GM23338 (cell line): ENCODE data around the gene ALG6. TPM values are rescaled to one million over a fixed set of nuclear protein-coding genes. Genes with fewer than 3 reads are reported as not detected.

ENCODE experiments used
- ATAC-seq: fragments of 200-7000 bp; cut with Tn5 transposase; 3 replicates; pipeline ENCODE4 v1.9.1; 2020
- DNase-seq: peaks from one replicate; pipeline ENCODE4 v3.0.0-alpha.2; 2015; ENCODE audit warnings: low spot score
- H2AFZ ChIP-seq: fragments of 200-600 bp; sonication (generic); 2 replicates; pipeline ENCODE4 v1.8.0; 2016; ENCODE audit warnings: antibody characterized with exemption, mild to moderate bottlenecking, moderate library complexity
- H3F3A ChIP-seq: fragments of 200-600 bp; sonication (generic); replicated peaks from 2 replicates; pipeline ENCODE4 v1.8.0; 2017; ENCODE audit warnings: antibody characterized with exemption, mixed run types, low read depth
- H3K27ac ChIP-seq: fragments of 200-600 bp; sonication (generic); 2 replicates; pipeline ENCODE4 v1.6.1; 2016; ENCODE audit warnings: low read depth
- H3K27me3 ChIP-seq: fragments of 200-600 bp; sonication (generic); 2 replicates; pipeline ENCODE4 v1.8.0; 2016; ENCODE audit warnings: mild to moderate bottlenecking, mixed run types, moderate library complexity; ENCODE audit not compliant: insufficient read depth
- H3K36me3 ChIP-seq: fragments of 200-600 bp; sonication (generic); 2 replicates; pipeline ENCODE4 v1.8.0; 2016; ENCODE audit warnings: mild to moderate bottlenecking; ENCODE audit not compliant: insufficient read depth
- H3K4me1 ChIP-seq: fragments of 200-600 bp; sonication (generic); 2 replicates; pipeline ENCODE4 v1.8.0; 2016; ENCODE audit warnings: mild to moderate bottlenecking, moderate library complexity; ENCODE audit not compliant: insufficient read depth
- H3K4me2 ChIP-seq: fragments of 200-600 bp; sonication (generic); 2 replicates; pipeline ENCODE4 v1.7.1; 2017; ENCODE audit warnings: mixed run types
- H3K4me3 ChIP-seq: fragments of 200-600 bp; sonication (generic); 2 replicates; pipeline ENCODE4 v1.6.1; 2016; ENCODE audit warnings: mixed run types
- H3K79me2 ChIP-seq: fragments of 200-600 bp; sonication (generic); replicated peaks from 2 replicates; pipeline ENCODE4 v1.8.0; 2017; ENCODE audit warnings: mild to moderate bottlenecking; ENCODE audit not compliant: insufficient read depth
- H3K9me2 ChIP-seq: fragments of 200-600 bp; sonication (generic); 2 replicates; pipeline ENCODE4 v1.8.0; 2017; ENCODE audit not compliant: insufficient read depth
- H4K20me1 ChIP-seq: fragments of 200-600 bp; sonication (generic); replicated peaks from 2 replicates; pipeline ENCODE4 v1.8.0; 2017; ENCODE audit warnings: mild to moderate bottlenecking; ENCODE audit not compliant: insufficient read depth
- H3K27ac Mint-ChIP-seq: 2 replicates; pipeline ENCODE4 v1.8.0; 2020; ENCODE audit warnings: inconsistent platforms, mild to moderate bottlenecking, moderate library complexity, mixed read lengths
- H3K27me3 Mint-ChIP-seq: 3 replicates; pipeline ENCODE4 v1.8.0; 2022; ENCODE audit warnings: low read depth, mild to moderate bottlenecking, moderate library complexity, mixed read lengths, inconsistent platforms; ENCODE audit not compliant: insufficient read depth, poor library complexity
- H3K36me3 Mint-ChIP-seq: 3 replicates; pipeline ENCODE4 v1.8.0; 2021; ENCODE audit warnings: low read depth, mild to moderate bottlenecking, inconsistent platforms, moderate library complexity, mixed read lengths
- H3K4me1 Mint-ChIP-seq: 3 replicates; pipeline ENCODE4 v1.8.0; 2020; ENCODE audit warnings: mild to moderate bottlenecking, inconsistent platforms, mixed read lengths
- H3K4me3 Mint-ChIP-seq: 3 replicates; pipeline ENCODE4 v1.8.0; 2021; ENCODE audit warnings: moderate library complexity, mild to moderate bottlenecking, inconsistent platforms, mixed read lengths
- H3K9me3 Mint-ChIP-seq: 3 replicates; pipeline ENCODE4 v1.8.0; 2020; ENCODE audit warnings: moderate library complexity, mild to moderate bottlenecking, inconsistent platforms, mixed read lengths
- CREB1 ChIP-seq: fragments of 250-450 bp; sonication (Bioruptor Pico); IDR thresholded peaks from 2 replicates; pipeline ENCODE4 v1.5.0; 2020; ENCODE audit warnings: low read depth, mild to moderate bottlenecking, moderate library complexity
- EZH2 ChIP-seq: fragments of 200-600 bp; sonication (generic); IDR thresholded peaks from one replicate; pipeline ENCODE4 v1.8.0; 2017; ENCODE audit warnings: antibody characterized with exemption, mild to moderate bottlenecking, low read depth; ENCODE audit not compliant: unreplicated experiment
- EZH2phosphoT487 ChIP-seq: fragments of 200-600 bp; sonication (generic); IDR thresholded peaks from one replicate; pipeline ENCODE4 v1.8.1; 2018; ENCODE audit warnings: antibody characterized with exemption; ENCODE audit not compliant: unreplicated experiment
- JUNB ChIP-seq: IDR thresholded peaks from one replicate; pipeline ENCODE4 v1.6.1; 2016; ENCODE audit warnings: antibody characterized with exemption; ENCODE audit not compliant: unreplicated experiment
- NANOG ChIP-seq: IDR thresholded peaks from 2 replicates; pipeline ENCODE4 v1.6.1; 2016; ENCODE audit warnings: antibody characterized with exemption, borderline replicate concordance
- POLR2AphosphoS5 ChIP-seq: IDR thresholded peaks from 2 replicates; pipeline ENCODE4 v1.6.1; 2016; ENCODE audit warnings: antibody characterized with exemption, low read depth
- STAT1 ChIP-seq: IDR thresholded peaks from one replicate; pipeline ENCODE4 v1.6.1; 2016; ENCODE audit warnings: antibody characterized with exemption; ENCODE audit not compliant: unreplicated experiment
- ZNF114 ChIP-seq: fragments of 250-450 bp; sonication (Bioruptor Pico); IDR thresholded peaks from 2 replicates; pipeline ENCODE4 v1.5.0; 2020; ENCODE audit warnings: mild to moderate bottlenecking, moderate library complexity
- polyA plus RNA-seq: library from polyadenylated mRNA; unstranded; fragments of >200 nt; fragmentation: Nextera tagmentation; extraction: Ambion mirVana; gene quantifications from 2 replicates; pipeline ENCODE4 v1.2.1, GENCODE V29; 2016
- total RNA-seq: library from RNA; depleted of rRNA; stranded (reverse); fragments of >200 nt; shearing (Covaris generic); gene quantifications from 2 replicates; pipeline ENCODE4 v1.2.3, GENCODE V29; 2014
- TF ChIP-seq, protein P1 (sequence below): IDR thresholded peaks from 2 replicates; pipeline ENCODE4 v1.6.1; 2016; ENCODE audit warnings: antibody characterized with exemption
- TF ChIP-seq, protein P2 (sequence below), 2 experiments: fragments of 200-600 bp in 1 of 2; sonication (generic) in 1 of 2; conservative IDR thresholded peaks; 2 replicates each; pipeline versions ENCODE4 v1.5.1 to v1.6.1; 2016 to 2017; ENCODE audit warnings: antibody characterized with exemption in 2 of 2, low read depth in 2 of 2, mild to moderate bottlenecking in 2 of 2, moderate library complexity in 1 of 2
- TF ChIP-seq, protein P3 (sequence below): IDR thresholded peaks from one replicate; pipeline ENCODE4 v1.6.1; 2018; ENCODE audit warnings: antibody characterized with exemption; ENCODE audit not compliant: unreplicated experiment

The ALG6 gene
- total and polyA plus RNA-seq, 2 experiments from 2014 or later: 24.1 to 34.6 TPM

DNA sequence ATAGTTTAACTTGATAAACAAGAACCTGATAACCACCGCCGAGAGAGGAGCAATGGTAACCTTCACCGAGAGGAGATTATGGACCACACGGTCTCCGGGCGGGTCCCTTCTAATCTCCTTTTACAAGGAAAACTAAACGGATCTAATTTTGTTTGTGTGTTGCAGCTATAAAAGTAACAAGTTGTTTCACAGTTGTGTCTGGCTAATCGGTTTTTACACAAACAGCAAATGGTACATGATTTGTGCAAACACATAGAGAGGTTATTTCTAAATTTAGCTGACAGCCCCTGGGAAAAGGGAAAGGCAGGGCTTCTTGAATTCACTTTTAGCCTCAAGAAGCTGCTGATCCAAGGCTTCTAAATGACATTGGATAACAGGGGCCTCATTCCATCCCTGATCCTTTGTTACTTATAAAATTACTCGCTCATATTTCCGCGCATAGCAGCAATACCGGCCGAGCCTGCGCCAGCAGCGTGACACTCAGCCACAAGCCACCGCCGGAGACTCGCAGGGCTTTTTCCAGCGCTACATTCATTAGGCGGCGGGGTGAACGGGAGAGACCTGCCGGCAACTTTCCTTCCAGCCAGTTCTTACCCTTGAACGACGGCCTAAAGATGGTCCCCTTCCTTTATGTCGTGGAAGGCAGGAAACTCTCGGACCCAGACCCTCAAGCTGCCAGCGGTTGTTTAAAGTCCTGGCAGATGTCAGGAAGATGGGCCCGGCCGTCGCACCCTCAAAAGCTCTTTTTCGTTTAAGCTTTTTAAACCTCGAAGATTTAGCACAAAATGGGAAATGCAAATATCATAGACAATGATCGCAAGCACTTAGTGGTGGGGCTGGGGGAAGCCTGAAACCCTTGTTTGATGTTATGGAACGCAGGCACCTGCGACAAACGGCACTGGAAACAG, 40.7 kb upstream of the ALG6 start:
- Histone ChIP-seq H3K27me3 (peaks cover 76% of the 10 kb centered on the region), H2AFZ (no peak overlapping the region), H3K27ac (no peak overlapping the region), H3K4me1 (peaks cover 47% of the 10 kb centered on the region), H3F3A (peaks cover 7% of the 10 kb centered on the region; the same call in 1 of the 2 replicates), H3K79me2 (peaks cover 10% of the 10 kb centered on the region), H4K20me1 (no peaks in the 10 kb centered on the region), H3K4me3 (peak overlapping the region; percentile 61), H3K4me2 (peak overlapping the region; percentile 88), H3K9me2 (no peaks in the 10 kb centered on the region), H3K36me3 (no peaks in the 10 kb centered on the region)
- peak overlapping the region; percentile 96 for H3K4me3 Mint-ChIP-seq
- peaks cover 16% of the 10 kb centered on the region for H3K36me3 Mint-ChIP-seq
- H3K9me3 Mint-ChIP-seq: peaks cover 4% of the 10 kb centered on the region; the same call in 1 of the 3 replicates
- peaks cover 71% of the 10 kb centered on the region for H3K27me3 Mint-ChIP-seq
- DNase-seq (peak; percentile 65), ATAC-seq (peak; percentile 1)
- H3K27ac Mint-ChIP-seq: no peak overlapping the region; the same call in 1 of the 2 replicates
- no peak for TF ChIP-seq NANOG
- TF ChIP-seq JUNB: no peak
- 0 out of 2 replicates have a peak, but pooled peaks have one; percentile 25 for TF ChIP-seq POLR2AphosphoS5
- TF ChIP-seq ZNF114 (CRISPR knock-in tag): no peak
- no peak for TF ChIP-seq STAT1
- TF ChIP-seq EZH2: peak; percentile 42
- TF ChIP-seq, protein P1, sequence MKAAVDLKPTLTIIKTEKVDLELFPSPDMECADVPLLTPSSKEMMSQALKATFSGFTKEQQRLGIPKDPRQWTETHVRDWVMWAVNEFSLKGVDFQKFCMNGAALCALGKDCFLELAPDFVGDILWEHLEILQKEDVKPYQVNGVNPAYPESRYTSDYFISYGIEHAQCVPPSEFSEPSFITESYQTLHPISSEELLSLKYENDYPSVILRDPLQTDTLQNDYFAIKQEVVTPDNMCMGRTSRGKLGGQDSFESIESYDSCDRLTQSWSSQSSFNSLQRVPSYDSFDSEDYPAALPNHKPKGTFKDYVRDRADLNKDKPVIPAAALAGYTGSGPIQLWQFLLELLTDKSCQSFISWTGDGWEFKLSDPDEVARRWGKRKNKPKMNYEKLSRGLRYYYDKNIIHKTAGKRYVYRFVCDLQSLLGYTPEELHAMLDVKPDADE: no peak
- no peak for TF ChIP-seq EZH2phosphoT487
- H3K4me1 Mint-ChIP-seq: peaks cover 45% of the 10 kb centered on the region

DNA sequence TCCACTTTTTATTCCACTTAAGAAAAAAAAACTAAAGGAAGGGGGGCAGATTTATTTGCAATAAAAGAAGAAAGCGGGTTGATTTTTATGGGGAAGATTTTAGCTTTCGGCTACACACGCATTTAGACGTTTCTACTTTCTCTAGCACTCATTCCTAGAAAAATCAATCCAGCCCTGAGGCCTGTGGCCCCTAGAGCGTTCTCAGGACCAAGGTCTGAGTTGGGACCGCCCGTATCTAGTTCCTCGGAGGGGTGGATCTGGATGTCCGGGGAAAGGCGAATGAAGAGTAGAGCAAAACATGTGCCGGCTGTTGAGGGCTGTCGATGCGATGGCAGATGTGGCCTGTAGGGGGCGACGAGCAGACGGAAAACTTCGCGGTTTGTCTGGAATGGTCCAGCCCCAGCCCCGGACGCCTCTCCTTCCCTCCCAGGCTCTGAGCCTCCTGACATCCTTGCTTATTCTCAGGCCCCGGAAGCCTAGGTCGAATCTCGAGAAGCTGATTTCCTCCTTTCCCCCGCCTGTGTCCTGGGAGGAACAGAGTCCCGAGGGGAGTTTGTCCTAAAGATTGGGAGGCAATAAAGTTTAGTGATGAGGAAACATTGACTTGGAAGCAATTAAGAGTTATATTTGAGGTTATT, 39.9 kb upstream of the ALG6 start:
- Histone ChIP-seq H3K4me1 (peaks cover 55% of the 10 kb centered on the region), H2AFZ (no peak overlapping the region), H3F3A (peaks cover 7% of the 10 kb centered on the region; the same call in 1 of the 2 replicates), H3K36me3 (no peaks in the 10 kb centered on the region), H3K27me3 (peaks cover 84% of the 10 kb centered on the region), H4K20me1 (no peaks in the 10 kb centered on the region), H3K4me3 (peak overlapping the region; percentile 61), H3K4me2 (peak overlapping the region; percentile 88), H3K79me2 (peaks cover 10% of the 10 kb centered on the region), H3K27ac (no peak overlapping the region), H3K9me2 (no peaks in the 10 kb centered on the region)
- ATAC-seq: peak; percentile 50
- Mint-ChIP-seq H3K9me3 (peaks cover 4% of the 10 kb centered on the region; the same call in 1 of the 3 replicates), H3K4me3 (peak overlapping the region; percentile 96), H3K27me3 (peaks cover 66% of the 10 kb centered on the region), H3K4me1 (peaks cover 53% of the 10 kb centered on the region), H3K36me3 (peaks cover 16% of the 10 kb centered on the region), H3K27ac (no peak overlapping the region)
- peak; percentile 96 for DNase-seq
- TF ChIP-seq JUNB (no peak), EZH2phosphoT487 (no peak), STAT1 (no peak), CREB1 (CRISPR knock-in tag) (peak; percentile 15; the same call in 1 of the 2 replicates)
- TF ChIP-seq, protein P2, sequence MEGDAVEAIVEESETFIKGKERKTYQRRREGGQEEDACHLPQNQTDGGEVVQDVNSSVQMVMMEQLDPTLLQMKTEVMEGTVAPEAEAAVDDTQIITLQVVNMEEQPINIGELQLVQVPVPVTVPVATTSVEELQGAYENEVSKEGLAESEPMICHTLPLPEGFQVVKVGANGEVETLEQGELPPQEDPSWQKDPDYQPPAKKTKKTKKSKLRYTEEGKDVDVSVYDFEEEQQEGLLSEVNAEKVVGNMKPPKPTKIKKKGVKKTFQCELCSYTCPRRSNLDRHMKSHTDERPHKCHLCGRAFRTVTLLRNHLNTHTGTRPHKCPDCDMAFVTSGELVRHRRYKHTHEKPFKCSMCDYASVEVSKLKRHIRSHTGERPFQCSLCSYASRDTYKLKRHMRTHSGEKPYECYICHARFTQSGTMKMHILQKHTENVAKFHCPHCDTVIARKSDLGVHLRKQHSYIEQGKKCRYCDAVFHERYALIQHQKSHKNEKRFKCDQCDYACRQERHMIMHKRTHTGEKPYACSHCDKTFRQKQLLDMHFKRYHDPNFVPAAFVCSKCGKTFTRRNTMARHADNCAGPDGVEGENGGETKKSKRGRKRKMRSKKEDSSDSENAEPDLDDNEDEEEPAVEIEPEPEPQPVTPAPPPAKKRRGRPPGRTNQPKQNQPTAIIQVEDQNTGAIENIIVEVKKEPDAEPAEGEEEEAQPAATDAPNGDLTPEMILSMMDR (conservative IDR thresholded peaks at IDR 0.05; ENCODE audit: low read depth in 2 of 2): peak; percentile 80 to 95
- TF ChIP-seq, protein P1: no peak
- TF ChIP-seq, protein P3, sequence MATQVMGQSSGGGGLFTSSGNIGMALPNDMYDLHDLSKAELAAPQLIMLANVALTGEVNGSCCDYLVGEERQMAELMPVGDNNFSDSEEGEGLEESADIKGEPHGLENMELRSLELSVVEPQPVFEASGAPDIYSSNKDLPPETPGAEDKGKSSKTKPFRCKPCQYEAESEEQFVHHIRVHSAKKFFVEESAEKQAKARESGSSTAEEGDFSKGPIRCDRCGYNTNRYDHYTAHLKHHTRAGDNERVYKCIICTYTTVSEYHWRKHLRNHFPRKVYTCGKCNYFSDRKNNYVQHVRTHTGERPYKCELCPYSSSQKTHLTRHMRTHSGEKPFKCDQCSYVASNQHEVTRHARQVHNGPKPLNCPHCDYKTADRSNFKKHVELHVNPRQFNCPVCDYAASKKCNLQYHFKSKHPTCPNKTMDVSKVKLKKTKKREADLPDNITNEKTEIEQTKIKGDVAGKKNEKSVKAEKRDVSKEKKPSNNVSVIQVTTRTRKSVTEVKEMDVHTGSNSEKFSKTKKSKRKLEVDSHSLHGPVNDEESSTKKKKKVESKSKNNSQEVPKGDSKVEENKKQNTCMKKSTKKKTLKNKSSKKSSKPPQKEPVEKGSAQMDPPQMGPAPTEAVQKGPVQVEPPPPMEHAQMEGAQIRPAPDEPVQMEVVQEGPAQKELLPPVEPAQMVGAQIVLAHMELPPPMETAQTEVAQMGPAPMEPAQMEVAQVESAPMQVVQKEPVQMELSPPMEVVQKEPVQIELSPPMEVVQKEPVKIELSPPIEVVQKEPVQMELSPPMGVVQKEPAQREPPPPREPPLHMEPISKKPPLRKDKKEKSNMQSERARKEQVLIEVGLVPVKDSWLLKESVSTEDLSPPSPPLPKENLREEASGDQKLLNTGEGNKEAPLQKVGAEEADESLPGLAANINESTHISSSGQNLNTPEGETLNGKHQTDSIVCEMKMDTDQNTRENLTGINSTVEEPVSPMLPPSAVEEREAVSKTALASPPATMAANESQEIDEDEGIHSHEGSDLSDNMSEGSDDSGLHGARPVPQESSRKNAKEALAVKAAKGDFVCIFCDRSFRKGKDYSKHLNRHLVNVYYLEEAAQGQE: no peak
